Umbilical cord (tissue), 2 donors: ENCODE results near the gene TFEB. TPM values are rescaled to one million over a fixed set of nuclear protein-coding genes. Genes with fewer than 3 reads are reported as not detected.

Experiments used
- DNase-seq: peaks from one replicate; pipeline ENCODE4 v3.0.0-alpha.2; 2015; ENCODE audit warnings: low spot score
- total RNA-seq: library from RNA; depleted of rRNA; stranded (reverse); fragments of >200 nt; gene quantifications from one replicate; pipeline ENCODE4 v1.2.3, GENCODE V29; 2014; ENCODE audit warnings: low replicate concordance; ENCODE audit not compliant: insufficient read depth

TFEB gene
- 3.1 TPM for total RNA-seq

DNA sequence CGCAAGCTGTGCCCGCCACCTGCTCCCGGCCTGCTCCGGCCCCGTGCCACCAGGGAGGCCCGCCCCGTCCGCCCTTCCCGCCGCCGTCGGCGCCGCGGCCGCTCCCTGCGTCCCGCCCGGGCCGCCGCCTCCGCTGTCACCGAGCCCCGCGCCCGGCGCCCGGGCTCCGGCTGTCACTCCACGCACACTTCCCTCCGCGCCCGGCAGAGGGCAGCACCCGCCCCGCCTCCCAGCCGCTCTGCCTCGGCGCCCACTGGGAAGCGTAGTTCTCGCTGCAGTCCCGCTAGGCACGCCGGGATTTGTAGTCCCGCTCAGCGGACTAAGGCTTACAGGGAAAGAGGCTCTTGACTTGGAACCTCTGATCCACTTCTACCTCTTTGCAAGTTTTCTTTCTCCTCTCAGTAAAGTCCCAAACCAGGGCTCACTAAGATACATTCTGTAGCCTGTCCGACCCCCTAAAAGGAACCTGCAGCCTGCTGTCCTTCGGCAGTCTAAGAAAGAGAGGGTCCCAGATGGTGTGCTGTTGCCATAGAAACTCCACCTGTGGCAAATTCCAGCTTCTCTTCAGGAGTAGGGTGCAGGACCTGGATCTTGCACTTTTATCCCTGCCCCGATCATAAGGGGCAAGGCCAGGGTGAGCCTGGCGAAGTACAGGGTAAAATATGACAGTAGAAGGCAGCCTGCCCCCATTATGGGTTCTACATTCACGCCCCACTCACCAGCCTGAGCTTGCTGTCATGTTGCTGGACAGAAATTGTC lies at the start of gene TFEB:
TSS of gene TFEB (minus strand) at position 182 of the 759 bp plus-strand sequence. CDS start 44,395 bp downstream, outside the sequence.
- peak; percentile 96 for DNase-seq

DNA sequence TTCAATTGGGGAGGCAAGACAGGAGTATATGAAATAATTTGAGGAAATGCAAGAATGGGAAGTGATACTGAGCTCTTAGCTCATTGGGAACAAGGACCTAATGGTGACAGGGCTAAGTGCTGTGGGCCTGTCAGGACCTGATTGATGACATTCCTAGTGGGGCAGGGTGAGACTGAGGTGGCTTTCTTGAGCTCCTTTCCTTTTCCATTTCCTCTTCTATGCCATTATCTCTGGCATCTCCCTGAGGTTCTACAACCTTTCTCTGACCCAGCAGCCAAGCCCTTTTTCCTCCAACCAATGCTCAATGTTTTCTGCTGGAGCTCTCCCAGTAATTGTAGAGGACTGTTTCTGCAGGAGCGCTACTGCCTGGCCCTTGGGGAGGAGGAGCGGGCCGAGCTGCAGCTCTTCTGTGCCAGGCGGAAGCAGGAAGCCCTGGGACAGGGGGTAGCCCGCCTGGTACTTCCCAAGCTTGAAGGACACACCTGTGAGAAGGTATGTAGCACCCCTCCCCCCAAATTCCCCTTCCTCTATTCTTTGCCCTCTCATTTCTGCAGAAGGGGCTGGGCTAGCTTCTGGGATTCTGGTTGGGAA lies 49.3 kb upstream of the TFEB start:
- DNase-seq: no peak

DNA sequence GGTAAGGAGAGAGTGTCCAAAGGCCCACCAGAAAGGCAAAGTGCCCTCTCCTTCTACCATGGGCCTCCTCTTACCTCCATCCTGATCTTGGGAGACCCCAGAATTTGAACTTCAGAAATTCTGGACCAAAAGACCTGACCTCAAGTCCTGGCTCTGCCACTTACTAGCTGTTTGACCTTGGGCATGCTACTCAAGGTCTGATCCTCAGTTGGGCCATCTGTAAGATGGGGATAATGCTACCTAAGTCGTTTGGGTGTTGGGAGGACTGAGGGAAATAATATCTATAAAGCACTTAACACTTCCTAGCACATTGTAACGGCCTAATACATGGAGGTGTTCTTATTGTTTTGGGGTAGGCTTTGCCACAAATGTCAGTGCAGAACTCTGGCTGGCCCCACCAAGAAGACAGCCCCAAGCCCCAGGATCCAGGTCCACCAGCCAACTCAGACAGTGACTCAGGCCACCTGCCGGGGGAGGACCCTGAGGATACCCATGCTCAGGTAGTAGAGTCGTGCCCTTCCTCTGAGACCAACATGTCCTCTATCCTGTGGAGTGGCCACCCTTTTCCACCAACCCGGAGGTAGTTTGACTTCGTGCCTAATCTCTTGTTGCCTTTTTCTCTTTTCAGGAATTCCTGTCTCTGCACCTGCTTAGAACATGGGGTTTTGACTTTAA lies 47.8 kb upstream of the TFEB start:
- DNase-seq: no peak

DNA sequence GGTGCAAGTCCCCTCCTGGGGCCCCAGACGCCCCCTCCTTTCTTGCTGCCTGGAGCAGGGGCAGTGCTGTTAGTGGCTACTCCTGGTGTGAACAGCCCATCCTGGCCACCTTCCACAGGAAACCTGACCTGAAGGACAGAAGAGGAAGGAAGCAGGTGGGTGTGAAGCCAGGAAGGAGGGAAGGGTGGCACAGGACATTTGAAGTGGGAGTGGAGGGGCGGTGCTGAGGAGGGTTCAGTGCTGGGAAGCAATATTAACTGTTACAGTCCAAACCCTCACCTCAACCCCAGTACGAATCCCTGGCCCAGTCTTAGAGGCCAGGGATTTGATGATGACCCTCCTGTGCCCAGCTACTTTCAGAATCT lies 45.9 kb upstream of the TFEB start:
- DNase-seq: no peak

DNA sequence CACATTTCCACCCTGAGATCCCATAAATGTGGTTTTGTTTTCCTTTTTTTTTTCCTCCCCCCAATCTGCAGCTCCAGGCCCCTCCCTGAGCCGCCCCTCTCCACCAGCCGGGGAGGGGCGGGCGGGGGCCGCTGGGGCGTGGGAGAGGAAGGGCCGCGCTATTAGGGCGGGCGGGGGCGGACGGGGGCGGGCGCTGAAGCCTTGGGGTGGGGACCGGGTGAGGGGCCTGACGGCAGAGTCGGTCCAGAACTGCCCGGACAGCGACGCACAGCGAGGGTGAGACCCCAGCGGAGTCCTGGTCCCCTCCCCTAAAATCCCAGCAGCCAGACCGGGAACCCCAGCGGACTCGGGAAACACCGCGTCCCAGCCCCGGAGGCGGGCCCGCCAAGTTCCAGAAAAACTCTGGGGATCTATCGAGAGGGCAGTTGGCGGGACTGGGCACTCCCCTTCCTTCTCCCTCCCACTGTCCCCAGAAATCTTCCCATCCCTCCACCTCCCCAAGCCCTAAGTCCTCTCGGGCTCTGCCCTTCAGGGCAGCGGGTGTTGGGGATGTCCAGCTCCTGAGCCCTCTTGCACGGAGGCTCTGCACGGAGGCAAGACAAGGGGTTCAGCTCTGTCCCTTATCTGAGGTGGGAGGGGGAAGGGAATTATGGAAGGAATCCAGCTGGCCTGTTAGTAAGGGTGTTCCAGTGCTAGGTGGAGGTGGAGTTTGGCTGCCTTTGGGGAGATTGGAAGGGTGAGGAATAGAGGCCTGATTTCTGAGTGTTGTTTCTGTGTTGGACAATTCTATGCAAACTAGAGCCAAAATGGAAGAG lies 45.4 kb upstream of the TFEB start, which contains the start of gene PRICKLE4:
TSS of gene PRICKLE4 (plus strand) at position 232 of the 815 bp plus-strand sequence. CDS start 2,692 bp downstream, outside the sequence.
- DNase-seq: peak; percentile 59

DNA sequence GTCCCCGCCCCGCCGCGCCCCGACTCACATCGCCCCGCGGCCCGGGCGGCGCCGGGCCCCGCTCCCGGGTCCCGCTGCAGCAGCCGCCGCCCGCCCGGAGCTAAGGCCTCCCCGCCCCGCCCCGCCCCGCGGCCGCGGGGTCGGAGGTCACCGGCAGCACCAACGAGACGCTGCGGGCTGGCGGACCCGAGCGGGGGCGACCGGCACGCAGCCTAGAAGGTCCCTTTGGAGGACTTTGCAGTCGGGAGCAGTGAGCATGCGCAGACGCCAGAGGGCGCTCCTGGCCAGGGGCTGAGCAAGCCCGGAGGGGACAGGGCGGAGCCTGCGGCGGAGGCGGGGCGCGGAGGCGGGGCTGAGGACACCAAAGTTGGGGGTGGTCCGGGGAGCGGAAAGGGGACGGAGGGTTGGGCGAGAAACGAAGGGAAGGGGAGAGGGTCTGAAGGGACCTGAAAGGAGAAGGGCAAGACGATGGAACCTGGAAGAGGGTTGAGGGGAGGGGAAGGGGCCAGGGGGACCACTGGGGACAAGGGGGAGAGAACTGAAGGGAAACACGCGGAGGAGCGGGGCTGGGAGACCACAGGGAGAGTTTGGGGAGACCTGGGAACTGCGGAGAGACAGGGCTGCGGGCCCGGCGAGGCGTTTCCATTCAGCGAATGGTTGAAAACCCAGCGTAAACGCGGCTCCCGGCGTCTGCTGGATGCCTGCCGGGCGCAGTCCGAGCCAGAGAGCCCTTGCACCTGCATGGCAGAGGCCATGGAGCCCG lies 44.6 kb upstream of the TFEB start, which contains the start of gene FRS3:
TSS of gene FRS3 (minus strand) at position 113 of the 763 bp plus-strand sequence. CDS start 2,913 bp downstream, outside the sequence.
- DNase-seq: peak; percentile 97

GRCh38 chr6:41779336-41779735 lies 43.9 kb upstream of the TFEB start:
- no peak for DNase-seq

GRCh38 chr6:41778895-41779294 lies 43.5 kb upstream of the TFEB start:
- no peak for DNase-seq

DNA sequence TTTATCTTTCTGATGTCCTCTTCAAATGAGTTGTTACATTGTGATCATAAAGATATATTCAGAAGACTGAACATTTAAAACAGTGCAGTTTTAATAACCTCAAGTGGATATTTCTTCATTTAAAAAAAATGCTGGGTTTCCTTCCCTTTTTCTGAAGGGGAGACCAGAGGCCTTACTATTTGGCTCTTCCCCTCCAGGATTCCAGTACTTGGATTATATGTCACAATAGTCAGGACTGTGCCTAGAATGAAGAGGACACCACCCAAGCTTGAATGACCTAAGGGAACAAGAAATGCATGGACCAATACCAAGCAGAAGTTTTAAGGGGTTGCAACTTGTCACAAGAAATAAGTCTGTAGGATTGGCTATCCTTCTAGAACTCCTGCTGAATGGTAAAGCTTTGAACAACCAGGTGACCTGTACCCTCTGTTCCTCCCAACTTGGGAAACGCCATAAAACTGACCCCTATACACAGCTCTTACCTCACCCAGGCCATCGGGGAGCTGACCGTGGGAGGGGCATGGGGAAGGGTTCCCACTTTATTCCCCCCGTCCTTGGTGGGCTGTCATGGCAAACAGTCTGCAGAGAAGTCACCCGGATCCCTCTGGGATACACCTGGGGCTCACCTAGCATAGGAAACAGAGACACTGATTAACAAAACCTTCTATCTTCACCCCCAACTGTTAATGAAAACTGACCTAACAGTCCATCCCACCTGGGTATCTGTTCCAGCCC lies 42.3 kb upstream of the TFEB start:
- DNase-seq: no peak

DNA sequence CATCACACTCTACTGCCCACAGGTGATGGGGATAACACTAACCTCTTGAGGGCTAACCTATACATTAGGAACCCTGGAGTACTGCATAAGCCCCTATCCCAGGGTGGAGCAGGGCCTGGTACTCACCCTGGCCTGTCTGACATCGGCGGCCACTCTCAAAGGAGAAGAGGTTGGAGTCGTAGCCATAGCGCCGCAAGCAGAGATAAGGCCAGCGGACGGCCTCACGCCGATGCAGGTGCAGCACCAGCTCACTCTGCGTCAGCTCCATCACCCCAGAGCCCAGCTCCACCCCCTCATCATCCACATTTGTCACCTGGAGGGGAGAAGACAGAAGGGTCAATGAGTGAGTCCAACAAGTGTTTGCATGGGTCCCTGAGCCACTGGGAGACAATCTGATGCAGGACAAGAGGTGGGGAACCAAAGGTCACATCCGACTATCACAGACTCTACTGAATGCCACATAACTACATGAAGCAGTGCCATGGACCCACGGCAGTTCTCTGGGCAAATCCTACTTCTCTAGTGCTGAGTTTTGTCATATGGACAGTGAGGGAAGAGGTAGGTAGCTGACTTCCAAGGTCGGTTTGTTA lies 40.0 kb upstream of the TFEB start:
- no peak for DNase-seq

- DNase-seq: no peak
Observed at GRCh38 chr6:41774841-41775240, 39.4 kb upstream of the TFEB start.

GRCh38 chr6:41771058-41771983 lies 35.9 kb upstream of the TFEB start:
- DNase-seq: no peak

DNA sequence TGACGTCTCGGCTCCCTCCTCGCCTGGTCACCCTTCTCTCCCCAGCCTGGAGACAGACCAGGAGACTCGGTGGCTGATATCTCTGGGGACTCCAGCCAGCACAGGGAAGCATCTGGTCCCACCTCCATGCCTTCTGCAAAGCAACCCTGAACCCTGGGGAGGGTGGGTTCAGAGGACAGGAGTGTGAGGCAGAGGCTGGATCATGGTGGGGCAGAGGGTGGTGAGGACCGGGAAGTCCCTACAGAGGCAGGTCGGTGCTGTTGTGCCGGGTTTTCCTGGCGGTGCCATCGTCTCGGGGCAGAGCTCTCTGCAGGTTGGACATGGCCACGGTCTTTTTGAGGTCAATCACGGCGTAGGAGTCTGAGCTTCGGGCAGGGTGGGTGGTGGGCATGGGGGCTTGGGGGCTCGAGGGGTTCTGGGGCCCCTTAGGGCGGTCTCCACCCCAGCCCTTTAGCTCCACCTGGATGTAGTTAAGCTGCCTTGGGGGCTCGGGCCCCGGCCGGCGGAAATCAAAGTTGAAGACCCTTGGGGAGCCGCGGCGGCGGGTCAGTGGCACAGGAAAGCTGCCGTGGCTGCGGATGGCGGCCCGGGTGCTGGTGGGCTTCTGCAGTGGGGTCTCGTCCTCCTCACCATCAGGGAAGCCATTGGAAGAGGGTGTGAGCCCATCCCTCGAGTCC lies 35.1 kb upstream of the TFEB start:
- DNase-seq: no peak

GRCh38 chr6:41769376-41769775 lies 34.0 kb upstream of the TFEB start:
- DNase-seq: no peak

- no peak for DNase-seq
Observed at GRCh38 chr6:41768545-41769308, 33.3 kb upstream of the TFEB start.

- peak; percentile 75 for DNase-seq
Observed at GRCh38 chr6:41767112-41767833, 31.9 kb upstream of the TFEB start.
